CD4-positive, alpha-beta memory T cell (primary cell): Measurements from ENCODE around the gene CORO2B. TPM values are rescaled to one million over a fixed set of nuclear protein-coding genes. Genes with fewer than 3 reads are reported as not detected.

Experiments
- CTCF ChIA-PET: fragments of 350-600 bp; sonication (Branson Sonifier 250); formaldehyde crosslinking; loops from one replicate; lab custom pipeline; 2021; ENCODE audit warnings: inconsistent platforms; ENCODE audit not compliant: partially characterized antibody; lab: Charles Lee
- POLR2A ChIA-PET: fragments of 350-600 bp; sonication (Branson Sonifier 250); formaldehyde crosslinking; loops from one replicate; lab custom pipeline; 2021; ENCODE audit not compliant: partially characterized antibody; lab: Charles Lee
- DNase-seq, 5 donors: peaks; one replicate each; pipeline versions ENCODE4 v3.0.0 to v3.0.0-alpha.2; 2020 to 2022; ENCODE audit warnings: mixed read lengths in 1 of 5
- H3K27ac ChIP-seq: one replicate; pipeline ENCODE4 v1.7.0; 2013; ENCODE audit warnings: low read depth, low read length
- H3K27me3 ChIP-seq: 2 replicates; pipeline ENCODE4 v1.7.0; 2013; ENCODE audit warnings: mild to moderate bottlenecking, low read length, moderate library complexity; ENCODE audit not compliant: insufficient read depth
- H3K36me3 ChIP-seq: 2 replicates; pipeline ENCODE4 v1.7.0; 2013; ENCODE audit warnings: mild to moderate bottlenecking, low read length, moderate library complexity; ENCODE audit not compliant: insufficient read depth
- H3K4me1 ChIP-seq: 2 replicates; pipeline ENCODE4 v1.7.0; 2013; ENCODE audit warnings: mild to moderate bottlenecking, low read length, moderate library complexity; ENCODE audit not compliant: insufficient read depth
- H3K4me3 ChIP-seq, 2 donors: one replicate each; pipeline ENCODE4 v1.7.0; 2013; ENCODE audit warnings: low read length in 2 of 2, mild to moderate bottlenecking in 1 of 2
- H3K9me3 ChIP-seq, 2 donors: one replicate each; pipeline ENCODE4 v1.7.0; 2013; ENCODE audit warnings: low read length in 2 of 2, control low read depth in 1 of 2; ENCODE audit not compliant: control insufficient read depth in 1 of 2
- H3K27ac Mint-ChIP-seq, 7 donors: one replicate each; pipeline ENCODE4 v1.8.0; 2020 to 2021; ENCODE audit warnings: mixed read lengths in 7 of 7, mild to moderate bottlenecking in 6 of 7, inconsistent platforms in 3 of 7, moderate library complexity in 3 of 7
- H3K27me3 Mint-ChIP-seq, 2 donors: one replicate each; pipeline ENCODE4 v1.8.0; 2020 to 2021; ENCODE audit warnings: mixed read lengths in 2 of 2
- H3K36me3 Mint-ChIP-seq, 2 donors: one replicate each; pipeline ENCODE4 v1.8.0; 2020 to 2021; ENCODE audit warnings: mixed read lengths in 2 of 2, inconsistent platforms in 1 of 2, mild to moderate bottlenecking in 1 of 2
- H3K4me1 Mint-ChIP-seq, 4 donors: one replicate each; pipeline ENCODE4 v1.8.0; 2020 to 2021; ENCODE audit warnings: mixed read lengths in 4 of 4, mild to moderate bottlenecking in 1 of 4
- H3K4me3 Mint-ChIP-seq, 8 donors: one replicate each; pipeline ENCODE4 v1.8.0; 2020 to 2021; ENCODE audit warnings: mixed read lengths in 8 of 8, mild to moderate bottlenecking in 7 of 8, moderate library complexity in 6 of 8, inconsistent platforms in 3 of 8
- H3K9me3 Mint-ChIP-seq, 8 donors: one replicate each; pipeline ENCODE4 v1.8.0; 2020 to 2021; ENCODE audit warnings: mixed read lengths in 8 of 8, mild to moderate bottlenecking in 5 of 8, inconsistent platforms in 3 of 8, moderate library complexity in 1 of 8
- intact Hi-C: fragments of 100-400 bp; cut with micrococcal nuclease; formaldehyde crosslinking; loops from one replicate; pipeline ENCODE4 v1.15.1; 2023
- polyA plus RNA-seq, 2 donors: library from polyadenylated mRNA; unstranded; fragments of 300-500 nt; fragmentation: Illumina TruSeq; gene quantifications; one replicate each; pipeline ENCODE4 v1.2.3, GENCODE V29; 2021
- total RNA-seq, 2 experiments: library from RNA; stranded (reverse); gene quantifications; one replicate each; pipeline ENCODE4 v1.2.3, GENCODE V29; 2021

Gene CORO2B
- total and polyA plus RNA-seq, 4 experiments from 2014 or later = not detected

DNA sequence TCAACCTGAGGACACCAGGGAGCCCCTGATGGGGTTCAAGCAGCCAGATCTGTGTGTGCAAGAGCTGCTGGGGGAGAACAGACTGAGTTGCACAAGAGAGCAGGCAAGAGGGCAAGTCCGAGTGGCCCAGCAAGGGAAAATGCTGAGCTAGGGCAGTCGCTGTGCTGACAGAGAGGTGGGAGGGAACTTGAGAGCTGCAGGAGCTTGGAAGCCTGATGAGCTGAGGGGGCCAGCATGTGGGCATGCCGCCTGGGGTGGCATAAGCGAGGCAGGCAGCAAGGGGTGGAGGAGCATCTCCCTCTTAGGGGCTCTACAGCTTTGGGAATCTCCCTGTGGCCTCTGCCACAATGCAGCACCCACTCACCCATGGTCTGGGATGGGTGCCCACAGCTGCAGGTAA, 4.7 kb upstream of the CORO2B start:
- Histone ChIP-seq H3K27me3 (peaks cover 21% of the 10 kb centered on the region), H3K27ac (no peak overlapping the region), H3K36me3 (no peaks in the 10 kb centered on the region), H3K9me3 (no peaks in the 10 kb centered on the region), H3K4me3 (no peak overlapping the region), H3K4me1 (peaks cover 11% of the 10 kb centered on the region)
- Mint-ChIP-seq H3K9me3 (no peaks in the 10 kb centered on the region), H3K4me3 (no peak overlapping the region), H3K27me3 (peaks cover 55 to 64% of the 10 kb centered on the region in 2 donors), H3K36me3 (peaks cover 0 to 5% of the 10 kb centered on the region in 2 donors), H3K4me1 (peaks cover 6 to 17% (median 11%) of the 10 kb centered on the region in 4 donors), H3K27ac (no peak overlapping the region)
- ChIA-PET POLR2A (no interaction called here), CTCF (interaction anchor here (0.8 to 1.7 kb wide), 3 partner anchors 14 to 302 kb away, joined by 3 to 5 read pairs (median 3); no protein-coding TSS in a partner anchor)
- intact Hi-C loops = no loop called here
- no peak for DNase-seq

DNA sequence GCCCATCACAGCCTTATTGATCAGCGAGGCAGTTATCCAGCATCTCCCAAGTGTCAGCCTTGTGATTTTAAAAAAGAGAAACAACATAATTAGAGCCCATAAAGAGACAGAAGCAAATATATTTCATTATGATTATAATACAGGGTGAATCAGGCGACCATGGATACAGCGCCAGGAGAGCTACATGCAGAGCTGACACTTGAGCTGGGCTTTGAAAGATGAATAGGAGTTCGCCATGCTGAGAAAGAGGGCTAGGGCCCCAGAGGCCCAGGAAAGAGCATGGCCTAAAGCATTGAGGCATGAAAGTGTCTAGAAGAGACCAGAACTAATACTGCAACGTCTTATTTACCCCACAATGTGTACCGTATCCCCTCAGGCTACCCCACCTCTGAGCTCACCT, 4.2 kb upstream of the CORO2B start:
- DNase-seq = no peak
- no peak overlapping the region for H3K4me3 Mint-ChIP-seq
- peaks cover 6 to 17% (median 11%) of the 10 kb centered on the region in 4 donors for H3K4me1 Mint-ChIP-seq
- intact Hi-C loops = no loop called here
- H3K36me3 Mint-ChIP-seq = peaks cover 0 to 5% of the 10 kb centered on the region in 2 donors
- ChIA-PET CTCF (interaction anchor here (1.7 kb wide), 1 partner anchor 15 kb away, joined by 5 read pairs; no protein-coding TSS in a partner anchor), POLR2A (no interaction called here)
- H3K9me3 ChIP-seq = no peaks in the 10 kb centered on the region
- H3K27ac Mint-ChIP-seq = no peak overlapping the region
- H3K27me3 Mint-ChIP-seq = peaks cover 51 to 59% of the 10 kb centered on the region in 2 donors
- peaks cover 22% of the 10 kb centered on the region for H3K27me3 ChIP-seq
- peaks cover 11% of the 10 kb centered on the region for H3K4me1 ChIP-seq
- H3K4me3 ChIP-seq = no peak overlapping the region
- no peaks in the 10 kb centered on the region for H3K9me3 Mint-ChIP-seq
- H3K27ac ChIP-seq = no peak overlapping the region
- H3K36me3 ChIP-seq = no peaks in the 10 kb centered on the region

GRCh38 chr15:68576235-68576892, 2.4 kb upstream of the CORO2B start:
- Mint-ChIP-seq H3K36me3 (peaks cover 0 to 5% of the 10 kb centered on the region in 2 donors), H3K4me1 (peaks cover 6 to 18% (median 13%) of the 10 kb centered on the region in 4 donors), H3K9me3 (no peaks in the 10 kb centered on the region), H3K27ac (no peak overlapping the region), H3K4me3 (peak overlapping the region in 6 of 8 donors; percentile 29 to 49 (median 40)), H3K27me3 (peaks cover 47 to 59% of the 10 kb centered on the region in 2 donors)
- no peak overlapping the region for H3K27ac ChIP-seq
- H3K4me1 ChIP-seq = peaks cover 11% of the 10 kb centered on the region
- DNase-seq = no peak
- ChIA-PET POLR2A (no interaction called here), CTCF (interaction anchor here (1.0 to 1.9 kb wide), 4 partner anchors 9 to 26 kb away, joined by 3 to 5 read pairs (median 3); no protein-coding TSS in a partner anchor)
- no peaks in the 10 kb centered on the region for H3K9me3 ChIP-seq
- no peak overlapping the region for H3K4me3 ChIP-seq
- peaks cover 26% of the 10 kb centered on the region for H3K27me3 ChIP-seq
- no peaks in the 10 kb centered on the region for H3K36me3 ChIP-seq
- intact Hi-C loops = no loop called here

GRCh38 chr15:68578175-68578979, 416 bp upstream of the CORO2B start:
- ChIA-PET CTCF (interaction anchor here (1.9 kb wide), 1 partner anchor 28 kb away, joined by 5 read pairs; no protein-coding TSS in a partner anchor), POLR2A (no interaction called here)
- Histone ChIP-seq H3K4me3 (peak overlapping the region in 1 of 2 donors; percentile 48), H3K36me3 (no peaks in the 10 kb centered on the region), H3K27ac (no peak overlapping the region), H3K4me1 (peaks cover 11% of the 10 kb centered on the region), H3K9me3 (no peaks in the 10 kb centered on the region), H3K27me3 (peaks cover 26% of the 10 kb centered on the region)
- peaks cover 6 to 18% (median 13%) of the 10 kb centered on the region in 4 donors for H3K4me1 Mint-ChIP-seq
- no peaks in the 10 kb centered on the region for H3K9me3 Mint-ChIP-seq
- intact Hi-C loops = no loop called here
- peaks cover 36 to 47% of the 10 kb centered on the region in 2 donors for H3K27me3 Mint-ChIP-seq
- H3K27ac Mint-ChIP-seq = peak overlapping the region in 1 of 7 donors; percentile 2
- DNase-seq = peak in 3 of 5 donors; percentile 5 to 49 (median 5)
- peaks cover 0 to 5% of the 10 kb centered on the region in 2 donors for H3K36me3 Mint-ChIP-seq
- peak overlapping the region; percentile 74 to 89 (median 82) for H3K4me3 Mint-ChIP-seq

GRCh38 chr15:68580026-68580882, 1.5 kb downstream of the CORO2B start:
- H3K27ac ChIP-seq = no peak overlapping the region
- DNase-seq = no peak
- peaks cover 24 to 33% of the 10 kb centered on the region in 2 donors for H3K27me3 Mint-ChIP-seq
- POLR2A ChIA-PET = no interaction called here
- peak overlapping the region; percentile 45 to 79 (median 58) for H3K4me3 Mint-ChIP-seq
- no peaks in the 10 kb centered on the region for H3K9me3 Mint-ChIP-seq
- H3K27ac Mint-ChIP-seq = peak overlapping the region in 1 of 7 donors; percentile 62
- H3K36me3 ChIP-seq = no peaks in the 10 kb centered on the region
- CTCF ChIA-PET = interaction anchor here (1.2 kb wide), 2 partner anchors 10 to 20 kb away, joined by 3 read pairs; no protein-coding TSS in a partner anchor
- no peak overlapping the region for H3K4me3 ChIP-seq
- no peaks in the 10 kb centered on the region for H3K9me3 ChIP-seq
- H3K27me3 ChIP-seq = peaks cover 17% of the 10 kb centered on the region
- intact Hi-C loops = no loop called here
- H3K4me1 ChIP-seq = peaks cover 11% of the 10 kb centered on the region
- peaks cover 6 to 18% (median 13%) of the 10 kb centered on the region in 4 donors for H3K4me1 Mint-ChIP-seq
- peaks cover 0 to 5% of the 10 kb centered on the region in 2 donors for H3K36me3 Mint-ChIP-seq

GRCh38 chr15:68580883-68581155, 2.0 kb downstream of the CORO2B start:
- Mint-ChIP-seq H3K4me1 (peaks cover 6 to 18% (median 13%) of the 10 kb centered on the region in 4 donors), H3K4me3 (peak overlapping the region in 4 of 8 donors; percentile 21 to 58 (median 44)), H3K27me3 (peaks cover 22 to 30% of the 10 kb centered on the region in 2 donors), H3K9me3 (no peaks in the 10 kb centered on the region), H3K27ac (no peak overlapping the region), H3K36me3 (peaks cover 0 to 5% of the 10 kb centered on the region in 2 donors)
- intact Hi-C loops = no loop called here
- Histone ChIP-seq H3K36me3 (no peaks in the 10 kb centered on the region), H3K27me3 (peaks cover 17% of the 10 kb centered on the region), H3K4me3 (no peak overlapping the region), H3K9me3 (no peaks in the 10 kb centered on the region), H3K4me1 (peaks cover 11% of the 10 kb centered on the region), H3K27ac (no peak overlapping the region)
- POLR2A ChIA-PET = no interaction called here
- CTCF ChIA-PET = interaction anchor here (1.2 kb wide), 2 partner anchors 9 to 21 kb away, joined by 3 read pairs; no protein-coding TSS in a partner anchor
- no peak for DNase-seq
